AG09319 (cell line): ENCODE data around the gene WDR93.

Experiments used
- DNase-seq: peaks from one replicate; pipeline ENCODE4 v3.0.0-alpha.2; 2010; ENCODE audit warnings: low read depth; ENCODE audit errors: extremely low read depth
- TF ChIP-seq, protein P1 (sequence below): IDR thresholded peaks from 2 replicates; pipeline ENCODE4 v1.5.1; 2011; ENCODE audit warnings: low read depth, mild to moderate bottlenecking, inconsistent platforms, low read length, moderate library complexity

WDR93 gene

DNA sequence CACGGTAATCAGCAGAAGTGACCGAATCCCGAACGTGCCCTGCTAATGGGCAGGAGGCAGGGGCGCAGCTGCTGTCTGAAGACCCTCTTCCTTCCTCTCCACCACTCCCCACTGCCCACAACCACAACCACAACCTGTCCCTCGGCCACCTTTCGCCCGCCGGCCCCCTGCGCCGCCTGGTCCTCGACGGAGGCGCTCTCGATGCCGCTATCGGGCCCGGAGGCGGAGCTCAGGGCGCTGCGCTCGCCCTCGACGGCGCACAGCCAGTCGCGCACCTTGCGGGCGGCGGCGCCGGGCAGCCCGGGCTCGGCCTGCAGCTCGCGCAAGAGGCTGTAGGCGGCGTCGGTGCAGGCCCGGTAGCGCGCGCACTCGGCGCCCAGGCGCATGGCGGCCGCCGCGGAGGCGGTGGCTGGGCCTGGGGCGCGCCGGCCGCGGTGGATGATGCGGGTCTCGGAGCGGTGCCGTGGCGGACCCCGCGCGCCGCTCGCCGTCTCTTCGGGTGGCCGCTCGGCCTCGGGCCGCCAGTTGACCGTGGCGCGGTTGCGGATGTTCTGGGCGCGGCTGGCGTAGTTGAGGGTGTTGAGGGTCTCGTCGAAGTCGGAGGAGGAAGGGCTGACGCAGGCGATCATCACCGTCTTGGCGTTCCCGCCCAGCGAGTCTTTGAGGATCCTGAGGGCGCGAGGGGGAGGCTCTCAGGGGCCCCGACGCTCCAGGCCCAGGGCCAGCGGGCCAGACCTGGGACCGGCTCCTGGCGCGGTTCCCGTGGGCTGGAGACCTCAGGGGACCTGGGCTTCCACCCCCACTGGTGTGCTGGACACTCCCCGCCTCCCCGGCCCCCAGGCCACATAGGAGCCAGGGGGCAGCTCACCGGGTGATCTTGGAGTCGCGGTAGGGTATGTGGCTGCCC is 42.3 kb upstream of the WDR93 start:
- TF ChIP-seq, protein P1, sequence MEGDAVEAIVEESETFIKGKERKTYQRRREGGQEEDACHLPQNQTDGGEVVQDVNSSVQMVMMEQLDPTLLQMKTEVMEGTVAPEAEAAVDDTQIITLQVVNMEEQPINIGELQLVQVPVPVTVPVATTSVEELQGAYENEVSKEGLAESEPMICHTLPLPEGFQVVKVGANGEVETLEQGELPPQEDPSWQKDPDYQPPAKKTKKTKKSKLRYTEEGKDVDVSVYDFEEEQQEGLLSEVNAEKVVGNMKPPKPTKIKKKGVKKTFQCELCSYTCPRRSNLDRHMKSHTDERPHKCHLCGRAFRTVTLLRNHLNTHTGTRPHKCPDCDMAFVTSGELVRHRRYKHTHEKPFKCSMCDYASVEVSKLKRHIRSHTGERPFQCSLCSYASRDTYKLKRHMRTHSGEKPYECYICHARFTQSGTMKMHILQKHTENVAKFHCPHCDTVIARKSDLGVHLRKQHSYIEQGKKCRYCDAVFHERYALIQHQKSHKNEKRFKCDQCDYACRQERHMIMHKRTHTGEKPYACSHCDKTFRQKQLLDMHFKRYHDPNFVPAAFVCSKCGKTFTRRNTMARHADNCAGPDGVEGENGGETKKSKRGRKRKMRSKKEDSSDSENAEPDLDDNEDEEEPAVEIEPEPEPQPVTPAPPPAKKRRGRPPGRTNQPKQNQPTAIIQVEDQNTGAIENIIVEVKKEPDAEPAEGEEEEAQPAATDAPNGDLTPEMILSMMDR, result no peak
- DNase-seq, result no peak

DNA sequence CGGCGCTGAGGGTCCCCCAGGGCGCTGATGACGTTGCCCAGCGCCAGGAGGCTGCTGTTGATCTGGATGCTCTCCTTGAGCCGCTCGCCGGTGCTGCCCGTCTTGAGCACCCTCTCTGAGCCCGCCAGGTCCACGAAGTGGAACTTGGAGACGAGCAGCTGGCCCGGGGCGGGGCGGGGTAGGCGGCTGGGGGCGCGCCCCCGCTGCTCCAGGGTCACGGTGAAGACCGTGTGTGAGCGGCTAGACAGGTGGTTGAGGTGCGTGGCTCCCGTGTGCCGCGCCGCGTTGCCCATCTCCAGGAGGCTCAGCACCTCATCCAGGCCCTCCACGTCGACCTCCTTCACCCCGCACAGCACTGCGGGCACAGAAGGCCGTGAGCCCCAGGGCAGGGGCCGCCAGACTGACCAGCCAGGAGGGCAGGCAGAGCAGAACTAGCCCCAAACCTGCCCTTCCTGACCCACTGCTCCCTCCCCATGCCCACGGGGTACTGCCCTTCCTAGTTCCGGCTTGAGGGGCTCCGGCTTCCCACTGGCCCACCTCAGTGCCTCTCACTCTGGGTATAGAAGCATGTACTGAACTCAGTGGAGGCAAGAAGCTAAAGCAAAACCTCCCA is 41.5 kb upstream of the WDR93 start:
- DNase-seq, result no peak
- TF ChIP-seq, protein P1, result no peak

DNA sequence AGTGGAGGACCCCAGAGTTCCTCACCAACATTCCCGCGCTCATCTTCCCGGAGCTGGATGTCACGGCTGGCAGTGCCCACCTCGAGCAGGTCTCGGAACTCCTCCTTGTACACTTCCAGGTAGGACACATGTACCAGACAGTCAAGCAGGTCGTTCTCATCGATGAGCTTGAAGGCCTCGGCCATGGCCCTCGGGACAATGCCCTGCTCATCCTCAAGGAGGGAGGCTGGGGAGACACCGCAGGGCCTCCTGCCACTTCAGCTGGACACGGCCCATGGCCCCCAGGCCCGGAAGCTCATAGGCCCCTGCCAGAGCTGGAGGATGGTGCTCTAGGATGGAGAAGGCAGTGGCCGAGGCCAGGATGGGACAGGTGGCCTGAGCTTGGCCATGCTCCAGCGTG is 40.9 kb upstream of the WDR93 start:
- DNase-seq, result no peak
- TF ChIP-seq, protein P1, result no peak

DNA sequence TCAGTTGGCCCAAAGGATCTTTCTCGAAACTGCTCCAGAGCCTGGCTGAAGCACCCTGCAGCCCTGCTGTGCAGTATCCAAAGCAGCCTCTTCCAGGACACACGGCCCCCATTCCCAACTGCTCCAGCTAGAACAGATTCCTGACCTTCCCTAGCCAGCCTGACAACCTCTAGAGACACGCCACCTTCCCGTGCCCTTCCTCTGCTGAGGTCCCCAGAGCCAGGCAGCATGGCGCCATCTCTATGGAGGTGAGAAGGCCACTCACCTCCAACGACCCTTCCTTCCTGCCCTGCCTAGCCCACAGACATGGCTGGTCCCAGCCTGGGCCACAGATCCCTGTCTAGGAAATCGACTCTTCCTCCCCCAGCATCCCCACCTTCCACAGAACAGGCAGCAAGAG is 38.5 kb upstream of the WDR93 start:
- no peak for DNase-seq

DNA sequence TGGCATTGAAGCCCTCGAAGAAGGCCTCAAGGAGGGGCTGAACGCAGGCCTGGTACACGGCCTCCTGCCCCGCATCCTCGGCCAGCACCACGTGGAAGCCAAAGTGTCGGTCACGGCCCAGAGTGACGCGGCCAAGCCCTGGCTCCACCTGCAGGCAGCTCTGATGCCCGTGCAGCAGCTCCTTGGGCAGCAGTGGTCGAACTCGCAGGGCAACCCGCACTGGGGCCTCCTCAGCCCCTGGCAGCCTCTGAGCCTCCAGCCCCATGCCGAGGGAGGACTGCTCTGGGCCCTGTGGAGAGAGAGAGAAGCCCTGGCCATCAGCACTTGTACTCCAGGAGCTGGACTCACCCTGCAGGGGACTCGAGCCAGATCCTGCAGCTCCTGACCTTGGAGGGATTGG is 37.9 kb upstream of the WDR93 start:
- TF ChIP-seq, protein P1, result no peak
- no peak for DNase-seq

More for the DNA sequence above, 38.5 kb upstream of the WDR93 start:
- TF ChIP-seq, protein P1, result no peak

DNA sequence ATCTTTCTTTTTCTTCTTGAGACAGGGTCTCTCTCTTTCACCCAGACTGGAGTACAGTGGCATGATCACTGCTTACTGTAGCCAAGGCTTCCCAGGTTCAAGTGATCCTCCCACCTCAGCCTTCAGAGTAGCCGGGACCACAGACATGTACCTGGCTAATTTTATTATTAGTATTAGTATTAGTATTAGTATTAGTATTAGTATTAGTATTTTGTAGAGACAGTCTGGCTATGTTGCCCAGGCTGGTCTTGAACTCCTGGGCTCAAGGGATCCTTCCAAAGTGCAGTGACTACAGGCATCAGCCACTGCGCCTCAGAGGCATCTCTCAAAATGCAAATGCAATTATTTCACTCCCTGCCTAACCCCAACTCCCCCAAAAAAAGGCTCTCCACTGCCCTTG is 37.0 kb upstream of the WDR93 start:
- TF ChIP-seq, protein P1, result no peak
- DNase-seq, result no peak

DNA sequence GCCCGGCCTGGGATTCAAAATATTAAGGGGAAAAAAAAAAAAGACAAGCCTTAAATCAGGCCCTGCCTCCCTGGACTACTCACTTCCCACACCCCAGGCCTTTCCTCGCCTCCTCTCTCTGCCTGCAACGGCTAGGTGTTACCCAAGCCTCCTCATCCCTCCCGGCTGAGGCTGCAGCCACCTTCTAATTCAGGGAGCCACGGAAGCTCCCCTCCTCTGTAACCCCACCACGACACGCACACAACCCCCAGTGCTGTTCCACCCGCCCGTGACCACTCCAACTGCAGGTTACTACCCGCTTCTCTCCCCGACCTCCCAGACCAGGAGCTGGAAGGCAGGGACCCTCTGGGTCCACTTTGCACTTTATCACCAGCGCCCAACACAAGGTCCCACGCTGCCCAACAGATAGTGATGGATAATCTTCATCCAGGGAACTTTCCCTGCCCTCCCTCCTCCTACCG is 36.3 kb upstream of the WDR93 start:
- no peak for DNase-seq
- TF ChIP-seq, protein P1, result no peak
